NCI-H1436 (cell line): ENCODE measurements around the gene RCOR1.
"Not testable (repeated sequence)": the region's sequence is repeated elsewhere in the genome, so short reads cannot be mapped to it uniquely, and the experiment has no call there.

Experiments
- DNase-seq: peaks from one replicate; lab custom pipeline; 2025; lab: John Stamatoyannopoulos, UW

RCOR1 gene

GRCh38 chr14:102750376-102750775 is 157.9 kb downstream of the RCOR1 start:
- no peak for DNase-seq

- no peak for DNase-seq
Observed at GRCh38 chr14:102751088-102751487, 158.6 kb downstream of the RCOR1 start.

GRCh38 chr14:102752239-102752847 is 159.9 kb downstream of the RCOR1 start:
- DNase-seq: no peak

GRCh38 chr14:102754370-102755262 is 162.2 kb downstream of the RCOR1 start:
- no peak for DNase-seq

GRCh38 chr14:102757646-102758045 is 165.2 kb downstream of the RCOR1 start:
- no peak for DNase-seq

GRCh38 chr14:102758087-102758486 is 165.6 kb downstream of the RCOR1 start:
- no peak for DNase-seq

- DNase-seq: peak; percentile 25
Observed at GRCh38 chr14:102759456-102760187, 167.2 kb downstream of the RCOR1 start.

- DNase-seq: no peak
Observed at GRCh38 chr14:102760496-102761193, 168.2 kb downstream of the RCOR1 start.

GRCh38 chr14:102761206-102761605 is 168.8 kb downstream of the RCOR1 start:
- DNase-seq: no peak

- DNase-seq: no peak
Observed at GRCh38 chr14:102764220-102764671, 171.8 kb downstream of the RCOR1 start.

GRCh38 chr14:102765770-102766169 is 173.3 kb downstream of the RCOR1 start:
- DNase-seq: not testable (repeated sequence)

GRCh38 chr14:102768223-102769048 is 176.0 kb downstream of the RCOR1 start:
- DNase-seq: no peak

- no peak for DNase-seq
Observed at GRCh38 chr14:102769049-102769327, 176.5 kb downstream of the RCOR1 start.

- DNase-seq: no peak
Observed at GRCh38 chr14:102770147-102771123, 178.0 kb downstream of the RCOR1 start.

- DNase-seq: no peak
Observed at GRCh38 chr14:102771144-102771543, 178.7 kb downstream of the RCOR1 start.

- DNase-seq: no peak
Observed at GRCh38 chr14:102772781-102773570, 180.5 kb downstream of the RCOR1 start.

GRCh38 chr14:102774391-102775153 is 182.1 kb downstream of the RCOR1 start:
- peak; percentile 50 for DNase-seq
